Endometrium (tissue), 2 donors: ENCODE data around the gene KCNQ4.

Experiments
- FAIRE-seq: peaks from 2 replicates; lab custom pipeline; 2012; peaks lifted over from hg19 to GRCh38; lab: Jason Lieb, UNC
- donor health status: control.
- donor health status: control.

Gene KCNQ4

GRCh38 chr1:40777224-40777970, 6.2 kb upstream of the KCNQ4 start:
- no peak for FAIRE-seq

- FAIRE-seq: no peak
These were observed 2.6 kb upstream of the KCNQ4 start for GRCh38 chr1:40780678-40781607.

GRCh38 chr1:40781608-40781971, 2.0 kb upstream of the KCNQ4 start:
- no peak for FAIRE-seq

- no peak for FAIRE-seq
These were observed 1.1 kb upstream of the KCNQ4 start for GRCh38 chr1:40782371-40782956.

- FAIRE-seq: no peak
These were observed 669 bp downstream of the KCNQ4 start for GRCh38 chr1:40784141-40784770.

GRCh38 chr1:40784771-40785151, 1.2 kb downstream of the KCNQ4 start:
- no peak for FAIRE-seq

GRCh38 chr1:40785446-40785845, 1.9 kb downstream of the KCNQ4 start:
- no peak for FAIRE-seq

- no peak for FAIRE-seq
These were observed 2.8 kb downstream of the KCNQ4 start for GRCh38 chr1:40786171-40786994.

GRCh38 chr1:40786995-40787705, 3.6 kb downstream of the KCNQ4 start:
- no peak for FAIRE-seq

GRCh38 chr1:40787737-40788560, 4.4 kb downstream of the KCNQ4 start:
- FAIRE-seq: no peak

- no peak for FAIRE-seq
These were observed 5.2 kb downstream of the KCNQ4 start for GRCh38 chr1:40788561-40789341.

GRCh38 chr1:40789342-40789598, 5.7 kb downstream of the KCNQ4 start:
- no peak for FAIRE-seq

- FAIRE-seq: no peak
These were observed 6.3 kb downstream of the KCNQ4 start for GRCh38 chr1:40789661-40790430.

GRCh38 chr1:40792036-40792435, 8.4 kb downstream of the KCNQ4 start:
- FAIRE-seq: no peak

- FAIRE-seq: no peak
These were observed 10.0 kb downstream of the KCNQ4 start for GRCh38 chr1:40793617-40794016.

GRCh38 chr1:40794048-40794447, 10.5 kb downstream of the KCNQ4 start:
- no peak for FAIRE-seq

GRCh38 chr1:40794974-40795715, 11.6 kb downstream of the KCNQ4 start:
- no peak for FAIRE-seq
